HepG2 (cell line): Measurements from ENCODE around the gene CSRNP3. TPM values are rescaled to one million over a fixed set of nuclear protein-coding genes. Genes with fewer than 3 reads are reported as not detected.

ENCODE experiments used
- ATAC-seq: fragments of 200-7000 bp; cut with Tn5 transposase; 3 replicates; pipeline ENCODE4 v1.9.1; 2020; ENCODE audit warnings: mild to moderate bottlenecking, moderate library complexity
- BruUV-seq: library from RNA; stranded (reverse); fragments of 400-500 nt; replicated peaks from 2 replicates; lab custom pipeline; 2021; lab: Mats Ljungman, UMichigan
- CTCF ChIA-PET: fragments of 300-600 bp; formaldehyde crosslinking; extraction: SDS; loops from one replicate; lab custom pipeline; 2021; ENCODE audit warnings: low total read pairs, inconsistent platforms, low intra/inter-chr PET ratio; lab: Yijun Ruan, JAX
- POLR2A ChIA-PET: fragments of 350-600 bp; sonication (Branson Sonifier 250); formaldehyde crosslinking; loops from one replicate; lab custom pipeline; 2020; ENCODE audit warnings: antibody characterized with exemption, inconsistent platforms; lab: Yijun Ruan, JAX
- DNase-seq: peaks from one replicate; pipeline ENCODE4 v3.0.0-alpha.2; 2015; ENCODE audit warnings: low spot score
- FAIRE-seq: peaks from 3 replicates; lab custom pipeline; 2011; peaks lifted over from hg19 to GRCh38; lab: Jason Lieb, UNC
- H2AFZ ChIP-seq: one replicate; pipeline ENCODE4 v1.6.1; 2011; ENCODE audit warnings: low read length, inconsistent platforms
- H3K27ac ChIP-seq: fragments of 300-600 bp; 3 replicates; pipeline ENCODE4 v1.8.0; 2011; ENCODE audit warnings: mixed run types, mild to moderate bottlenecking, mixed read lengths, low read length, inconsistent platforms; ENCODE audit not compliant: insufficient read depth; ENCODE audit errors: extremely low read length
- H3K27me3 ChIP-seq, 2 experiments: fragments of 200-600 bp in 1 of 2; 2 replicates in 1 of 2; 3 replicates in 1 of 2; pipeline versions ENCODE4 v1.6.0 to v1.8.0; 2011; ENCODE audit warnings: low read length in 2 of 2, mild to moderate bottlenecking in 2 of 2, moderate library complexity in 2 of 2, inconsistent platforms in 1 of 2; ENCODE audit not compliant: insufficient read depth in 2 of 2, control insufficient read depth in 1 of 2
- H3K36me3 ChIP-seq, 2 experiments: fragments of 200-600 bp in 1 of 2; replicated peaks in 1 of 2; 2 replicates in 1 of 2; 3 replicates in 1 of 2; pipeline versions ENCODE4 v1.5.1 to v1.8.0; 2011; ENCODE audit warnings: low read length in 2 of 2, inconsistent platforms in 1 of 2; ENCODE audit not compliant: insufficient read depth in 2 of 2, control insufficient read depth in 1 of 2
- H3K4me1 ChIP-seq: 2 replicates; pipeline ENCODE4 v1.5.1; 2012; ENCODE audit warnings: low read length, inconsistent platforms; ENCODE audit not compliant: insufficient read depth
- H3K4me2 ChIP-seq: 2 replicates; pipeline ENCODE4 v1.6.0; 2011; ENCODE audit warnings: low read depth, low read length, inconsistent platforms
- H3K4me3 ChIP-seq, 3 experiments: fragments of 200-600 bp in 1 of 3; sonication (generic), shearing (Covaris generic) in 1 of 3; replicated peaks in 1 of 3; 2 replicates each; pipeline ENCODE4 v1.5.1; 2011 to 2016; ENCODE audit warnings: low read length in 3 of 3, inconsistent platforms in 2 of 3, low read depth in 2 of 3, mild to moderate bottlenecking in 2 of 3, control low read depth in 1 of 3, mixed read lengths in 1 of 3; ENCODE audit not compliant: insufficient read depth in 1 of 3
- H3K79me2 ChIP-seq: one replicate; pipeline ENCODE4 v1.6.1; 2011; ENCODE audit warnings: low read length, inconsistent platforms; ENCODE audit not compliant: insufficient read depth
- H3K9ac ChIP-seq: 2 replicates; pipeline ENCODE4 v1.6.0; 2011; ENCODE audit warnings: mild to moderate bottlenecking, low read depth, low read length, inconsistent platforms; ENCODE audit not compliant: insufficient read depth
- H3K9me3 ChIP-seq: 2 replicates; pipeline ENCODE4 v1.5.1; 2012; ENCODE audit warnings: mild to moderate bottlenecking, low read length
- H4K20me1 ChIP-seq: 2 replicates; pipeline ENCODE4 v1.6.0; 2011; ENCODE audit warnings: inconsistent platforms, mild to moderate bottlenecking, low read length, moderate library complexity; ENCODE audit not compliant: insufficient read depth
- E2F5 ChIP-seq: sonication (generic); formaldehyde crosslinking; conservative IDR thresholded peaks from 2 replicates; pipeline ENCODE4 v1.4.0; 2020; ENCODE audit warnings: missing genetic modification reagents
- HOXA5 ChIP-seq: sonication (generic); formaldehyde crosslinking; IDR thresholded peaks from 2 replicates; pipeline ENCODE4 v1.4.0; 2020; ENCODE audit warnings: missing genetic modification reagents
- HOXD1 ChIP-seq: sonication (generic); formaldehyde crosslinking; IDR thresholded peaks from 2 replicates; pipeline ENCODE4 v1.5.0; 2020; ENCODE audit warnings: missing genetic modification reagents
- NFKB2 ChIP-seq: sonication (generic); formaldehyde crosslinking; IDR thresholded peaks from 2 replicates; pipeline ENCODE4 v1.4.0; 2020; ENCODE audit warnings: missing genetic modification reagents, borderline replicate concordance
- RXRA ChIP-seq: sonication (generic); formaldehyde crosslinking; IDR thresholded peaks from 2 replicates; pipeline ENCODE4 v1.5.1; 2020; ENCODE audit warnings: missing genetic modification reagents
- TOE1 ChIP-seq: sonication (generic); formaldehyde crosslinking; IDR thresholded peaks from 2 replicates; pipeline ENCODE4 v1.4.0; 2020; ENCODE audit warnings: mild to moderate bottlenecking, missing genetic modification reagents
- ZBTB49 ChIP-seq: sonication (generic); formaldehyde crosslinking; IDR thresholded peaks from 2 replicates; pipeline ENCODE4 v1.4.0; 2020; ENCODE audit warnings: missing genetic modification reagents, borderline replicate concordance
- ZEB1 ChIP-seq: IDR thresholded peaks from 2 replicates; pipeline ENCODE4 v1.6.1; 2012; ENCODE audit warnings: mild to moderate bottlenecking, low read depth, inconsistent platforms; ENCODE audit not compliant: insufficient replicate concordance
- ZNF101 ChIP-seq: sonication (generic); formaldehyde crosslinking; IDR thresholded peaks from 2 replicates; pipeline ENCODE4 v1.4.0; 2020; ENCODE audit warnings: mild to moderate bottlenecking, low read depth, missing genetic modification reagents, borderline replicate concordance
- ZNF331 ChIP-seq: sonication (generic); formaldehyde crosslinking; IDR thresholded peaks from 2 replicates; pipeline ENCODE4 v1.4.0; 2020; ENCODE audit warnings: missing genetic modification reagents
- WGBS: methylation state at CpG from one replicate; pipeline ENCODE4 v1.1.6; 2017; ENCODE audit warnings: low lambda C conversion rate; 5-methylcytosine and 5-hydroxymethylcytosine counted together
- in situ Hi-C: cut with HindIII; loops from 2 replicates; pipeline ENCODE4 v1.10.0; 2017; ENCODE audit warnings: low pct_unique_long_range_greater_than_20kb; ENCODE audit not compliant: extremely low pct_ligation_motif_present
- intact Hi-C: fragments of 100-400 bp; cut with micrococcal nuclease; formaldehyde crosslinking; loops from one replicate; pipeline ENCODE4 v1.10.0; 2022; ENCODE audit not compliant: unreplicated experiment
- polyA plus RNA-seq, 8 experiments: library from polyadenylated mRNA; depleted of rRNA in 3 of 8; stranded (reverse) in 7 of 8; unstranded in 1 of 8; fragments of >200 nt; fragmentation: Illumina TruSeq in 4 of 8; extraction: Trizol in 4 of 8; gene quantifications; 2 replicates each; pipeline versions ENCODE4 v1.2.1 to v1.2.3, GENCODE V29; 2011 to 2016; ENCODE audit warnings: low read depth in 4 of 8, missing spikeins in 1 of 8, mixed read lengths in 1 of 8; ENCODE audit not compliant: insufficient read depth in 1 of 8
- total RNA-seq, 5 experiments: library from RNA; depleted of rRNA; stranded (reverse); fragments of >200 nt; fragmentation: Illumina TruSeq; extraction: Trizol; gene quantifications; 2 replicates each; pipeline ENCODE4 v1.2.3, GENCODE V29; 2016; ENCODE audit warnings: low read depth in 1 of 5
- TF ChIP-seq, protein P1 (sequence below): sonication (generic); formaldehyde crosslinking; IDR thresholded peaks from 2 replicates; pipeline ENCODE4 v1.8.1; 2022; ENCODE audit warnings: low read depth, mild to moderate bottlenecking, missing genetic modification reagents
- TF ChIP-seq, protein P2 (sequence below): sonication (generic); formaldehyde crosslinking; IDR thresholded peaks from 2 replicates; pipeline ENCODE4 v1.5.0; 2020; ENCODE audit warnings: mild to moderate bottlenecking, missing genetic modification reagents, borderline replicate concordance
- TF ChIP-seq, protein P3 (sequence below): sonication (generic); formaldehyde crosslinking; IDR thresholded peaks from 2 replicates; pipeline ENCODE4 v1.4.0; 2020; ENCODE audit warnings: mild to moderate bottlenecking, low read depth, missing genetic modification reagents

CSRNP3 gene
- total and polyA plus RNA-seq, 2 of the 13 experiments (the other 11 are each of a cell fraction or from before 2014, with no cell fraction given) = not detected

DNA sequence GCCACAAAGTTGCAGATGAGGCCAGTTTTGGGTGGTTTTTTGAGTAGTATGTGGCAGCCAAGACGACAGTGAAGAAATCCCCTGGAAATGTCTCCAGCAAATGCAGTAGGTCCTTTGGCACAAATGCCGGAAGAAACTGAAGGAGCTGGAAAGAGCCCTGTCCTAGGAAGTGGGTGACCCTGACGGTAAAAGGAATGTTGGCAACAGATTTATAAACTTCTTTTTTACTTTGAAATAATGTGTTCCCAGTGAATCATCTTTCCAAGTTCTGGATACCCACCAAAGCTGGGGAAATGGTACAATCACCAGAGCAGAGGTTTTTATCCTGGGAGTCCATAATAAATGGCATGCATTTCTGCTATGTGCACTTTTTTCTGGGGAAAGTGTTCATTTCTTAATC, 112.9 kb downstream of the CSRNP3 start:
- Histone ChIP-seq H3K27me3 (no peaks in the 10 kb centered on the region), H4K20me1 (no peaks in the 10 kb centered on the region), H3K4me2 (no peak overlapping the region), H3K9ac (no peak overlapping the region), H2AFZ (no peak overlapping the region), H3K27ac (no peak overlapping the region), H3K36me3 (no peaks in the 10 kb centered on the region), H3K9me3 (no peaks in the 10 kb centered on the region), H3K4me1 (no peaks in the 10 kb centered on the region), H3K79me2 (no peaks in the 10 kb centered on the region), H3K4me3 (no peak overlapping the region)
- ATAC-seq (no peak), FAIRE-seq (no peak), DNase-seq (no peak)
- ChIA-PET POLR2A (no interaction called here), CTCF (no interaction called here)
- intact Hi-C loops = no loop called here
- 33% methylated on average over 3 of the region's 3 CpGs for WGBS
- no TSS peak for BruUV-seq
- in situ Hi-C loops = no loop called here
- TF ChIP-seq ZNF101 (no peak), ZNF331 (no peak), ZEB1 (no peak), ZBTB49 (CRISPR knock-in tag) (no peak), TOE1 (CRISPR knock-in tag) (no peak), HOXA5 (no peak), RXRA (CRISPR knock-in tag) (no peak), NFKB2 (CRISPR knock-in tag) (no peak), HOXD1 (CRISPR knock-in tag) (no peak), E2F5 (CRISPR knock-in tag) (no peak)
- TF ChIP-seq, protein P1, sequence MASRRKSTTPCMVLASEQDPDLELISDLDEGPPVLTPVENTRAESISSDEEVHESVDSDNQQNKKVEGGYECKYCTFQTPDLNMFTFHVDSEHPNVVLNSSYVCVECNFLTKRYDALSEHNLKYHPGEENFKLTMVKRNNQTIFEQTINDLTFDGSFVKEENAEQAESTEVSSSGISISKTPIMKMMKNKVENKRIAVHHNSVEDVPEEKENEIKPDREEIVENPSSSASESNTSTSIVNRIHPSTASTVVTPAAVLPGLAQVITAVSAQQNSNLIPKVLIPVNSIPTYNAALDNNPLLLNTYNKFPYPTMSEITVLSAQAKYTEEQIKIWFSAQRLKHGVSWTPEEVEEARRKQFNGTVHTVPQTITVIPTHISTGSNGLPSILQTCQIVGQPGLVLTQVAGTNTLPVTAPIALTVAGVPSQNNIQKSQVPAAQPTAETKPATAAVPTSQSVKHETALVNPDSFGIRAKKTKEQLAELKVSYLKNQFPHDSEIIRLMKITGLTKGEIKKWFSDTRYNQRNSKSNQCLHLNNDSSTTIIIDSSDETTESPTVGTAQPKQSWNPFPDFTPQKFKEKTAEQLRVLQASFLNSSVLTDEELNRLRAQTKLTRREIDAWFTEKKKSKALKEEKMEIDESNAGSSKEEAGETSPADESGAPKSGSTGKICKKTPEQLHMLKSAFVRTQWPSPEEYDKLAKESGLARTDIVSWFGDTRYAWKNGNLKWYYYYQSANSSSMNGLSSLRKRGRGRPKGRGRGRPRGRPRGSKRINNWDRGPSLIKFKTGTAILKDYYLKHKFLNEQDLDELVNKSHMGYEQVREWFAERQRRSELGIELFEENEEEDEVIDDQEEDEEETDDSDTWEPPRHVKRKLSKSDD (CRISPR knock-in tag) = no peak
- TF ChIP-seq, protein P2, sequence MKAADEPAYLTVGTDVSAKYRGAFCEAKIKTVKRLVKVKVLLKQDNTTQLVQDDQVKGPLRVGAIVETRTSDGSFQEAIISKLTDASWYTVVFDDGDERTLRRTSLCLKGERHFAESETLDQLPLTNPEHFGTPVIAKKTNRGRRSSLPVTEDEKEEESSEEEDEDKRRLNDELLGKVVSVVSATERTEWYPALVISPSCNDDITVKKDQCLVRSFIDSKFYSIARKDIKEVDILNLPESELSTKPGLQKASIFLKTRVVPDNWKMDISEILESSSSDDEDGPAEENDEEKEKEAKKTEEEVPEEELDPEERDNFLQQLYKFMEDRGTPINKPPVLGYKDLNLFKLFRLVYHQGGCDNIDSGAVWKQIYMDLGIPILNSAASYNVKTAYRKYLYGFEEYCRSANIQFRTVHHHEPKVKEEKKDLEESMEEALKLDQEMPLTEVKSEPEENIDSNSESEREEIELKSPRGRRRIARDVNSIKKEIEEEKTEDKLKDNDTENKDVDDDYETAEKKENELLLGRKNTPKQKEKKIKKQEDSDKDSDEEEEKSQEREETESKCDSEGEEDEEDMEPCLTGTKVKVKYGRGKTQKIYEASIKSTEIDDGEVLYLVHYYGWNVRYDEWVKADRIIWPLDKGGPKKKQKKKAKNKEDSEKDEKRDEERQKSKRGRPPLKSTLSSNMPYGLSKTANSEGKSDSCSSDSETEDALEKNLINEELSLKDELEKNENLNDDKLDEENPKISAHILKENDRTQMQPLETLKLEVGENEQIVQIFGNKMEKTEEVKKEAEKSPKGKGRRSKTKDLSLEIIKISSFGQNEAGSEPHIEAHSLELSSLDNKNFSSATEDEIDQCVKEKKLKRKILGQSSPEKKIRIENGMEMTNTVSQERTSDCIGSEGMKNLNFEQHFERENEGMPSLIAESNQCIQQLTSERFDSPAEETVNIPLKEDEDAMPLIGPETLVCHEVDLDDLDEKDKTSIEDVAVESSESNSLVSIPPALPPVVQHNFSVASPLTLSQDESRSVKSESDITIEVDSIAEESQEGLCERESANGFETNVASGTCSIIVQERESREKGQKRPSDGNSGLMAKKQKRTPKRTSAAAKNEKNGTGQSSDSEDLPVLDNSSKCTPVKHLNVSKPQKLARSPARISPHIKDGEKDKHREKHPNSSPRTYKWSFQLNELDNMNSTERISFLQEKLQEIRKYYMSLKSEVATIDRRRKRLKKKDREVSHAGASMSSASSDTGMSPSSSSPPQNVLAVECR = no peak
- TF ChIP-seq, protein P3, sequence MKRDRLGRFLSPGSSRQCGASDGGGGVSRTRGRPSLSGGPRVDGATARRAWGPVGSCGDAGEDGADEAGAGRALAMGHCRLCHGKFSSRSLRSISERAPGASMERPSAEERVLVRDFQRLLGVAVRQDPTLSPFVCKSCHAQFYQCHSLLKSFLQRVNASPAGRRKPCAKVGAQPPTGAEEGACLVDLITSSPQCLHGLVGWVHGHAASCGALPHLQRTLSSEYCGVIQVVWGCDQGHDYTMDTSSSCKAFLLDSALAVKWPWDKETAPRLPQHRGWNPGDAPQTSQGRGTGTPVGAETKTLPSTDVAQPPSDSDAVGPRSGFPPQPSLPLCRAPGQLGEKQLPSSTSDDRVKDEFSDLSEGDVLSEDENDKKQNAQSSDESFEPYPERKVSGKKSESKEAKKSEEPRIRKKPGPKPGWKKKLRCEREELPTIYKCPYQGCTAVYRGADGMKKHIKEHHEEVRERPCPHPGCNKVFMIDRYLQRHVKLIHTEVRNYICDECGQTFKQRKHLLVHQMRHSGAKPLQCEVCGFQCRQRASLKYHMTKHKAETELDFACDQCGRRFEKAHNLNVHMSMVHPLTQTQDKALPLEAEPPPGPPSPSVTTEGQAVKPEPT (CRISPR knock-in tag) = no peak
